ENCODE data around the gene AP3S2. TPM values are rescaled to one million over a fixed set of nuclear protein-coding genes. Genes with fewer than 3 reads are reported as not detected.
"Not testable (repeated sequence)": the region's sequence is repeated elsewhere in the genome, so short reads cannot be mapped to it uniquely, and the experiment has no call there.

Gene AP3S2
- total RNA-seq = 46.9 TPM
- long read RNA-seq, full-length matches to known transcripts = 45 of 51 reads
- long read RNA-seq, partial matches to known transcripts = 0 of 51 reads
- long read RNA-seq, other reads (novel, unspliced or antisense) = 6 of 51 reads

DNA sequence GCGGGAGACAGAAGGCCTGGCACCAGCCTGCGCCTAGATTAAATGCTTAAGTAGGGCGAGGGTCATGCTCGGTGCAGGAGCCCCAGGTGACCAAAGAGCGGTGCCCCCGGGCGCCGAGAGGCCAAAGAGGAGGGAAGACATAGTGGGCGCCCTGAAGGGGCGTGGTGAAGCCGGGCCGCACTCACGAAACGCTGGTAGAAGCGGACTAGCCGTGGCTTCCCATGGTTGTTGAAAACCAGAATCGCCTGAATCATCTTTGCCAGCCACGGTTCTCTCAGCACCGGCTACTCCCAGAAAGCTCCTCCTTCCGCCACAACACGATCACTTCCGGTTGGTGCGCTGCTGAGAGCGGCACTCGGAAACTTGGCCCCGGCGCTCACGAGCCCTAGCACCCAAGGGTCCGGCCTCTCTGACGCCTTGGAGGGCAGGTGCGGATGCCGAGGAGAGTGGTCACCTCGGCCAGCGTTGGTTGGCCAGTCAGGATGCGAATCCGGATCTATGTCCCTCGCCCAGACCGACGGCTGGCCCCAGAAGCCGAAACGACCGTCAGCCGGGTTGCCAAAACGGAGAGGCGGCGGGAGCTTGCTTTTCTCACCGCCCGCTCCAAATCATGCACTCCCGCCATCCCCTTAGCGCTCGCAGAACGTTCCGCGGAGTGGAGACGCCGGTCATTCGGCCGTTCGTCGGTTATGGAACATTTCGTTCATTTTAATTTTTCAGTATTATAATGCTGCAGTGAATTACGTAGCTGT is at the start of gene AP3S2:
AP3S2 (minus strand) TSS at position 299 of the 752 bp plus-strand sequence; CDS start at position 254, 45 bp downstream.
- peak; percentile 94 for DNase-seq (ENCODE audit: missing footprints)
- ATAC-seq = peak; percentile 98
- intact Hi-C loops (cut with DNase I) = loop anchor here (10.0 kb wide), 2 partner anchors 181 to 1041 kb away; partner anchors contain the start of genes HDDC3 and UNC45A

DNA sequence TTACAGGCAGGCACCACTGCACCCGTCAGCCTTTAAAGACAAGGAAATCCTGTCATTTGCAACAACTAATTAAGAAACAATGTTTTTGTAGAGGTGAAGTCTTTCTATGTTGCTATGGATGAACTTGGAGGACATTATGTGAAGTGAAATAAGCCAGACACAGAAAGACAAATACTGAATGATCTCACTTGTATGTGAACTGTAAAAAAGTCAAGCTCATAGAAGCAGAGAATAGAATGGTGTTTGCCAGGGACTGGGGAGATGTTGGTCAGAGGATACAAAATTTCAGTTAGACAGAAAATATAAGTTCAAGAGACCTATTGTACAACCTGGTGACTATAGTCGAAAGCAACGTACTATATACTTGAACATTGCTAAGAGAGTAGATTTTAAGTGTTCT is 46.1 kb upstream of the AP3S2 start:
- intact Hi-C loops (cut with DNase I) = no loop called here
- DNase-seq (ENCODE audit: missing footprints) = no peak
- ATAC-seq = no peak

DNA sequence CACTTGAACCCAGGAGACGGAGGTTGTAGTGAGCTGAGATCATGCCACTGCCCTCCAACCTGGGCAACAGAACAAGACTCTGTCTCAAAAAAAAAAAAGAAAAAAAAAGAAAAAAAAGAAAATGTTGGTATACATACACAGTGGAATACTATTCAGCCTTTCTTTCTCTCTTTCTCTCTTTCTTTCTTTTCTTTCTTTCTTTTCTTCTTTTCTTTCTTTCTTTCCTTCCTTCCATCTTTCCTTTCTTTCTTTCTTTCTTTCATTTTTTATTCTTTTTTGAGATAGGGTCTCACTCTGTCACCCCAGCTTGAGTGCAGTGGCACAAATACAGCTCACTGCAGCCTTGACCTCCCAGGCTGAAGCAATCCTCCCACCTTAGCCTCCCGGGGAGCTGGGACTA is 45.6 kb upstream of the AP3S2 start:
- ATAC-seq; DNase-seq (ENCODE audit: missing footprints); intact Hi-C loops (cut with DNase I): not testable (repeated sequence)

DNA sequence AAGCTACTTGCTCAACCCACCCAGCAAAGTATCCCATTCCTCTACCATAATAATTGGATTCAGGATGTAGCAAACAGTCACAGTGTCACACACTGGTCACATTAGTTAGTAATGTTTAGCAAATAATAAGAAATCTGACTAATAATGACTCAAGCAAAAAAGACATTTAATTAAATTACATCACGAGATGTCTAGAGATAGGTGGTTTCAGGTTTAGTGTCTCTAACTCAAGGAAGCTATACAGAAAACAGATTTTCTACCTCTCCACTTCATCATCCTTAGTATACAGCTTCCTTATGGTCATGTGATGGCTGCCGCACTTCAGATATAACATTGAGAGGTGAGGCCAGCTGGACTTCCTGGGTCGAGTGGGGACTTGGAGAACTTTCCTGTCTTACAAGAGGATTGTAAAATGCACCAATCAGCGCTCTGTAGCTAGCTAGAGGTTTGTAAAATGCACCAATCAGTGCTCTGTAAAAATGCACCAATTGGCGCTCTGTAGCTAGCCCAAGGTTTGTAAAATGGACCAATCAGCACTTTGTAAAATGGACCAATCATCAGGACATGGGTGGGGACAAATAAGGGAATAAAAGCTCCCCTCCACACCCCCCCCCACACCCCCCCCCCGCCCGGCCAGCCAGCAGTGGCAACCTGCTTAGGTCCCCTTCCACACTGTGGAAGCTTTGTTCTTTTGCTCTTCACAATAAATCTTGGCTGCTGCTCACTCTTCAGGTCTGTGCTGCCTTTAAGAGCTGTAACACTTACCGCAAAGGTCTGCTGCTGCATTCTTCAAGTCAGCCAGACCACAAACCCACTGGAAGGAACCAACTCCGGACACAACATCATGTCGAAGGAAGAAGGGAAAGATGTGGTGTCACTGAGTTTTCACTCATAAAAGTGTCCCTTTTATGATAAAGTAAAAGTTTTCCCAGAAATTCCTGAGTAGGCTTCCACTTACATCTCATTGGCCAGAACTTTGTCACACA is 43.9 kb upstream of the AP3S2 start:
- ATAC-seq (no peak), DNase-seq (ENCODE audit: missing footprints) (no peak)
- intact Hi-C loops (cut with DNase I) = no loop called here

DNA sequence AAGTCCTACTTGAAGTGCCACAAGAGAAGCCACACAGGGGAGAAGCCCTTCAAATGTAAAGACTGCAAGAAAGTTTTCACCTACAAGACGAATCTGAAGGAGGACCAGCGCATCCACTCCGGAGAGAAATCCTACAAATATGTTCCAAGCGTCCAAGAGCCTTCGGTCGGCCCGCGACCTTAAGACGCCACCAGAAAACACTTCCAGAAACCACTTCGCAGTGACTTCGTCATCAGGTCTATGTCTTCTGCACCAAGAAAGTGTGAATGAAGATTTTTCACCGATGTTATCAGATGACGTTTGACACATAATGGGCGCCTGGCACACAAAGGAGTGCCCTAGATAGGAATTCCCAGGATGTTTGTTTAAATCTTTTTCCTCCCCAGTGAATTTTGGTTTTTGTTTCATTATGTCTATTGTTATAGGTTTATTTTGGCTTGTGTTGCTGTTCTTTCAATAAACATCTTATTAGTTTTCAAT is 43.0 kb upstream of the AP3S2 start:
- ATAC-seq (no peak), DNase-seq (ENCODE audit: missing footprints) (no peak)
- intact Hi-C loops (cut with DNase I) = no loop called here

DNA sequence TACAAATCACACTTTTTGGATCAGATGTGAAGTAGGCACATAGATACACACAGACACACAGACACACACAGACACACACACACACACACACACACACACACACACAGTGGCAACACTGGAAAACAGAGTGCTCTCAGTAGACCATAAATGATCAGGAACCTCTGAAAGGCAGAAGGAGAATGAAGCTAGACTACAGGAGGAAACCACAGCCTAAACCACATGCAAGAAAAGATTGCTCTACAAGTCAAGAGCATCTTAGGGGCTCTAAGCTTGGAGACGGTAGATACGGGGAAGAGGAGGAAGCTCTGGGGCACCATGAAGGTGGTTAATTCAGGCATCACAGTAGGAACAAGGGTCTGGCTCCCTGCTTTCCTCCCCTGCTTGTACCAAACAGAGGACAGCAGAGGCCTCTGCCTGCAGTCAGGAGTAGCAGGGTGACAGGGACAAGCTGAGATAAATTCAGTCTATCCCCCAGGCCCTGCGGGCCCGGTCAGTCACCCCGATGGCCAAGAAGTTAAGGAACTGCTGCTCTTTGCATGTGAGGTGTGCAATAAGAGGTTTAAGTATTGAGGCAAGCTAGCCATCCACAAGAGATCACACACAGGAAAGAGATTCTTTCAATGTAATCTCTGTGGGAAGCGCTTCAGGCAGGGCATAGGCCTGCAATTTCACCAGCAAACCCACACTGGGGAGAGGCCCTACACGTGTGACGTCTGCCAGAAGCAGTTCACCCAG is 42.4 kb upstream of the AP3S2 start:
- ATAC-seq (no peak), DNase-seq (ENCODE audit: missing footprints) (no peak)
- intact Hi-C loops (cut with DNase I) = no loop called here

DNA sequence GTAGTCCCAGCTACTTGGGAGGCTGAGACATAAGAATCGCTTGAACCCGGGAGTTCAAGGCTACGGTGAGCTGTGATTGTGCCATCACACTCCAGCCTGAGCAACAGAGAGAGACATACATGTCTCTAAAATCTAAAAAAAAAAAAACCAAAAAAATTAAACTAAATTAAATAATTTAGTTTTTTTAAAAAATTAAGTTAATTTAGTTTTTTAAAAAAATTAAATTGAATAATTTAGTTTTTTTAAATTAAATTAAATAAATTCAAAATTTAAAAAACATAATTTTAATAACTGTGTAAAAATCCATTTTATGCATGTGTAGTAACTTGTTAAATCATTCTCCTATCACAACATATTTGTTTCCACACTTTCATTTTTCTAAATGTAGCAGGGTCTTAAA is 39.1 kb upstream of the AP3S2 start:
- DNase-seq (ENCODE audit: missing footprints) (no peak), ATAC-seq (no peak)
- intact Hi-C loops (cut with DNase I) = no loop called here

DNA sequence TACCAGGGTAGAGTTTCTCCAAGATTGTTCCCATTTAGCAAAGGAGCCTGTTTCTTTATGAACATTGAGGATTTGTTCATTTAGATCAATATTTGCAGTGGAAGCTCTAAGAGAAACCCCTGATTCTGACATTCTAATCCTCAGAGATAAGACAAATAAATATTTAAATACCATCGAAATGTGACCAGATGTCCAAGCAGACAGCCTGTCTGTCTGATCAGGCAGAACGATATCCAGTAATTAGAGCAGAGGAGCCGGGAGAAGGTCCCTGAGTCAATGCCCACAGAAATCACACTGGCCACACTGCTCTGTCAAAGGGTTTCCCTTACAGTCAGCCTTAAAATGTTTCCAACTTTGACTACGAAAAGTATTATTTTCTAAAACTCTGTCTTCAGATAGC is 34.6 kb upstream of the AP3S2 start:
- DNase-seq (ENCODE audit: missing footprints) (no peak), ATAC-seq (no peak)
- intact Hi-C loops (cut with DNase I) = no loop called here

DNA sequence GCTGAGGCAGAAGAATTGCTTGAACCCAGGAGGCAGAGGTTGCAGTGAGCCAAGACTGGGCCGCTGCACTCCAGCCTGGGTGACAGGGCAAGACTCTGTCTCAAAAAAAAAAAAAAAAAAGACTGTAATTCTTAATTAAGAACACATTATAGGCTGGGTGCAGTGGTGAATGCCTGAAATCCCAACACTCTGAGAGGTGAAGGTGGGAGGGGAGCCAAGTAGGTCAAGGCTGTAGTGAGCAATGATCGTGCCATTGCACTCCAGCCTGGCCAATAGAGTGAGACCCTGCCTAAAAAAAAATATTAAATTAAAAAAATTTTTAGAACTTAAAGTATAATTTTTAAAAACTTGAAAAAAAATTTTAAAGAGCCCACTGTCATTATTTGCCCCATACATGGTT is 32.4 kb upstream of the AP3S2 start:
- intact Hi-C loops (cut with DNase I) = no loop called here
- ATAC-seq (no peak), DNase-seq (ENCODE audit: missing footprints) (no peak)

DNA sequence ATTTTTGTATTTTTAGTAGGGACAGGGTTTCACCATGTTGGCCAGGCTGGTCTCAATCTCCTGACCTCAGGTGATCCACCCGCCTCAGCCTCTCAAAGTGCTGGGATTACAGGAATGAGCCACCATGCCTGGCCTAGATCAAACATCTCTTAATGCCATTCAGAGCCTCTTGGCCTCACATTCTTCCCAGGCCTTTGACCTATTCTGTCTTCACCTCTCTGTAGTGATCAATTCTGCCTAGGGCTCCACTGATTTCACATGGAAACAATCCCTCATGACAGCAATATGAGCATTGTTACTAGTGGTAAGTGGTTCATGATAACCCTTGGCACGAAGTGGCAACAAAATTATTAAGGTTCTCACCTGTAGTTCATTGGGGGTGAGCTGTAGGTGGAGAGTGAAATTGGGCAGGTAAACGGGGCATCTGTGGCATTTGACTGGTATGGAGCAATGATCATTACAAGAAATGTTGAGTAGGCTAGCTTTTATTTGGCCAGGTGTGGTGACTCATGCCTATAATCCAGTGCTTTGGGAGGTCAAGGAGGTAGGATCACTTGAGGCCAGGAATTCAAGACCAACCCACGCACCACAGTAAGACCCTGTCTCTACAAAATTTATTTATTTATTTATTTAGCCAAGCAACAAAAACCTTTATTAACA is 23.8 kb upstream of the AP3S2 start:
- ATAC-seq (no peak), DNase-seq (ENCODE audit: missing footprints) (no peak)
- intact Hi-C loops (cut with DNase I) = no loop called here

DNA sequence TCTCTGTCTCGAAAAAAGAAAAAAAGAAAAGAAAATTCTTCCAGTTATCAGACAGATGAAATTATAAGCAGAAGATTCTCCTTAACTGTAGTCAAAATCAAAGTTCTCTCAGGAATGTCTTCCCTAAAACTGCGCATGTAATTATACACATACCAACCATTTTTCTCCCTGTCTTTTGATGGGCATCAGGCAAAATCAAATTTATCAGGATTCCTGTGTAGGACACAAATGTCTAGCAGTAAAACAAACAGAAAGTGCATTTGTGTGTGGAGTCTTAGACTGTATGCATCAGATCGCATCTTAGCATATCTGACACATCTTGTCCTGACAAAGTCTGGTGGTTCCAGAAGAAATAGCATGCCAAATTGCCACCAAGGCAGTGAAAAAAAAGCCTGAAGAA is 22.9 kb upstream of the AP3S2 start:
- intact Hi-C loops (cut with DNase I) = no loop called here
- ATAC-seq = no peak
- no peak for DNase-seq (ENCODE audit: missing footprints)

DNA sequence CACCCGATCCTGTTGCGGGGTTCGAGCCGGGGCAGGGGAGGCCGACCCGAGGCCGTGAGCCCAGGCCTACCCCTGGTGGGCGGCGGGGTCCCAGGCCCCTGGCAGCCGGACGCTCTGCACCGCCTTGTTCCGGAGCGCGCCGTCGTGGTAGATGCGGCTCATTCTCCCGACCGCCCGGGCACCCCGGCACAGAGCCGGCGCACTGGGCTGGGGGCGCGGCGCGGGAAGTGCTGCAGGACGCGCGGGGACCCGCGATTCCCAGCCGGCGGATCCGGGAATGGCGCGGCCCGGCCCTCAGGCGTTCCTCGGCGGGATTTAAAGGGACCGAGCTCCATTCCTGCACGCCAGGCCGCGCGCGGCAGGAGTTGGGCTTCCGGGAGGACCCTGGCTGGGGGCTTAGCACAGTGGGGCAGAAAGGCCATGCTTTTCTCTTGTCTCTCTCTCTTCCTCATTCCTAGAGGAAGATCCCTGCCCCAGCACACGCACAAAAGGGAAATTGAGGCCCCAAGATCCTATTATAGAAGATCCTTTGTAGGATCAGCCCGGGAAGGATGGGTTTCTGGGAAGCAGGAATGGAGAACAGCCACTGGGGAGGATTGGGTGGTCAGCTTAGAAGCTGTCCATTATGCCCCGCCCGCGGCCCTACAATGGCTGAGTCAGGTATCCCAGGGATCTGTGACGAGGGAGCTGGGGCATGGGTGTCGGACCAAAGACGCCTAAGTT is 19.0 kb upstream of the AP3S2 start, which contains the start of gene ARPIN:
ARPIN (minus strand) TSS at position 279 of the 723 bp plus-strand sequence; CDS start at position 162, 117 bp downstream.
- intact Hi-C loops (cut with DNase I) = loop anchor here (5.0 kb wide), 1 partner anchor 154 kb away; no protein-coding TSS in a partner anchor
- peak; percentile 84 for DNase-seq (ENCODE audit: missing footprints)
- peak; percentile 91 for ATAC-seq

DNA sequence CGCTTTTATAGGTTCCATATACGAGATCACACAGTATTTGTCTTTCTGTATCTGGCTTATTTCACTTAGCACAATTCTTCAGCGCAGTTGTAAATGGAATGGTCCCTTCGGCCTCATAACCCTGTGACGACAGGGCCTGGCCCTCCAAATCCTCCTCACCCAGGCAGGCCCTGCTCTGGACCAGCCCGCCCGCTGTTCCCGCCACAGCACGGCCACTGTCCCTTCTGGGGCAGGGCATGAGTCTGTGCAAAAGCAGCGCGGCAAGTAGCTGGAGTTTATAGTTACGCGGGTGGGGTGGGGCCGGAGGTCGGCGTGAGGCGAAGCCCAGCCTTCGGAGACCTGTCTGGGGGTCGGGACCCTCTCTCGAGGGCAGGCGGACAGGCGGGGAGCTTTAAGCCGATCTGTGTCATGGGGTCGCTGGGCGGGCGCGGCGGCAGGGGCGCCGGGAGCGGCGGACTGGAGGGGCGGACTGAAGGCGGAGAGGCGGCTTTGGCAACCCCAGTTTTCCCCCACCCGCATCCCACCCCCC is 18.4 kb upstream of the AP3S2 start:
- DNase-seq (ENCODE audit: missing footprints) (peak; percentile 76), ATAC-seq (peak; percentile 77)
- intact Hi-C loops (cut with DNase I) = loop anchor here (5.0 kb wide), 1 partner anchor 155 kb away; no protein-coding TSS in a partner anchor

DNA sequence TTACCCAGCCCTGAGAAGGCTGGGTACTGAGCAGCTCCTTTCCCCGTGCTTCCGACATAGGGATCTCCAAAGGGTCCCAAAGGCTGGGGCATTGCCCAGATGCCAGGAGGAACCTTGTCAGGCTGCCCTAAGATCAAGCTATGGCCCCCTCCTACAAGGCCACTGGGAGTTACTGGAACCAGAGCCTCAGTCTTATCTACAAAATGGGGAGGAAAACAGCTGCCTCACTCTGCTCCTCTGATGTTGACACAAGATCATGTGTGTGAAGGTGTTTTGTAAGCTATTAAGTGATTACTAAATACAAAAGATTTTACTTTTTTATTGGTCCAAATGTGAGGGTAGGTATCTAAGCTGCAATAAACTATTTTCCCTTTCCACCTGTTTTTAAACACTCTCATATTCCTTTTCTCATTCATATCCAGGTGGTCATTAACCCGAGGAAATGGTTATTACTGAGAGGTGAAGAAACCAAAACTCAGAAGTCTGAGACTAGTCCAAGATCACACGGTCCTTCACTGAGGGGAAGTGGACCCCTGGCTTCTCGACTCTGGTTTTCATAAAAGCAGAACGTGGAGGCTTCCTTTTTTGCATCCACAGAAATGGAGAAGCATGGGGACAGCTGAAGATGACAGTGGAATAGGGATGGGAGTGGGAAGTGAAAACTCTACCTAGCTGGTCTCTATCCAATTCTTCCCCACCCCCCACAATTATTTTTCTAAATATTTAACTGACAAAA is 17.3 kb upstream of the AP3S2 start:
- intact Hi-C loops (cut with DNase I) = loop anchor here (5.0 kb wide), 1 partner anchor 156 kb away; no protein-coding TSS in a partner anchor
- ATAC-seq (no peak), DNase-seq (ENCODE audit: missing footprints) (no peak)

DNA sequence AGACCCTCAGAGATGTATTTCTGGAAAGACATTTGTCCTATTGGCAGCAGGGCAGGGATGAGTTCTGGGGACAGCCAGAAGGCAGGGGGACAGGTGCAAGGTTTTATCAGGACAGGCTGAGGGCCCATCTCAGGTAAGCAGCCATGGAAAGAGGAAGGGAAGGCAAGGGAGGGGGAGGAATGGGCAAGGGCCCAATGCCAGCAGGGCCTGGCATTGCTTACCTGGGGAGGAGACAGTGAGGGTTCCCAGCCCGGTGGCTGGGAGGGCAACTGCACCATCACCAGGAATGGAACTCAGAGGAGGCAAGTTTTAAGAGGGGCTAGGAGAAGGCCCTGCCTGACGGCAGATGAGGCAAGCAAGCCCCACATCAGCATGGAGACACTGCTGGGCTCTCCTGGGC is 15.8 kb upstream of the AP3S2 start:
- DNase-seq (ENCODE audit: missing footprints) = no peak
- ATAC-seq = no peak
- intact Hi-C loops (cut with DNase I) = loop anchor here (5.0 kb wide), 1 partner anchor 158 kb away; no protein-coding TSS in a partner anchor

DNA sequence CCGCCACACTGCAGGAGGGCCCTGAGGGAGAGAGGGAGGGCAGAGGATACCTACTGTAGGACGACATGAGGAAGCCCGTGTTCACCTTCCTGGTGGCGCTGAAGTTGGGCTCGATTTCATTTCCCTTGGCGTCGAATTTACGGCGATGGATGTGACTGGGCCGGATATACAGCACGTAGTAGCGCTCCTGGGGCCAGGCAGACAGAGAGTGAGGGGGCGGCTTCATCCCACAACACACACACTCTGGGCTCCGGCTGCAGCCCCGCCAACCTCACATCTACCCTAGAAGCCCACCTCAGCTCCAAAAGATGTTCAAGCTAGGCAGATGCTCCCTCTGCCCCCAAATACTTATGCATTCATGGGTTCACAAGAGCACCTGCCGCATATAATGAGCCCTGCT is 14.4 kb upstream of the AP3S2 start:
- no peak for ATAC-seq
- intact Hi-C loops (cut with DNase I) = no loop called here
- no peak for DNase-seq (ENCODE audit: missing footprints)
